Caco-2 (cell line): ENCODE measurements around the gene SFMBT1. TPM values are rescaled to one million over a fixed set of nuclear protein-coding genes. Genes with fewer than 3 reads are reported as not detected.

Source experiments
- BruUV-seq: library from RNA; stranded (reverse); fragments of 400-500 nt; replicated peaks from 2 replicates; lab custom pipeline; 2021; lab: Mats Ljungman, UMichigan
- CTCF ChIA-PET: fragments of 300-600 bp; sonication (Branson Sonifier 250); formaldehyde crosslinking; loops from one replicate; lab custom pipeline; 2022; ENCODE audit warnings: antibody characterized with exemption; lab: Charles Lee
- POLR2A ChIA-PET: fragments of 300-600 bp; sonication (Branson Sonifier 250); formaldehyde crosslinking; loops from one replicate; lab custom pipeline; 2022; ENCODE audit warnings: antibody characterized with exemption; lab: Charles Lee
- DNase-seq, 2 experiments: peaks; one replicate each; pipeline versions ENCODE4 v3.0.0 to v3.0.0-alpha.2; 2020 to 2022
- H3K27me3 ChIP-seq: replicated peaks from 2 replicates; pipeline ENCODE4 v1.6.0; 2011; ENCODE audit warnings: low read length; ENCODE audit not compliant: control insufficient read depth, insufficient read depth
- H3K36me3 ChIP-seq: 2 replicates; pipeline ENCODE4 v1.5.1; 2011; ENCODE audit warnings: low read length; ENCODE audit not compliant: control insufficient read depth, insufficient read depth
- H3K4me1 ChIP-seq: fragments of 250-450 bp; sonication (Bioruptor Pico); 2 replicates; pipeline ENCODE4 v1.5.1; 2020; ENCODE audit warnings: mild to moderate bottlenecking
- H3K4me3 ChIP-seq: 2 replicates; pipeline ENCODE4 v1.5.1; 2011; ENCODE audit warnings: low read depth, mild to moderate bottlenecking, control low read depth, low read length
- H3K9me3 ChIP-seq: fragments of 250-450 bp; sonication (Bioruptor Pico); 2 replicates; pipeline ENCODE4 v1.5.1; 2020; ENCODE audit warnings: mild to moderate bottlenecking, moderate library complexity
- H3K27ac Mint-ChIP-seq: one replicate; pipeline ENCODE4 v1.8.0; 2022; ENCODE audit warnings: mixed read lengths; ENCODE audit not compliant: unreplicated experiment
- H3K27me3 Mint-ChIP-seq: one replicate; pipeline ENCODE4 v1.8.0; 2022; ENCODE audit warnings: mixed read lengths; ENCODE audit not compliant: insufficient read depth, unreplicated experiment
- H3K36me3 Mint-ChIP-seq: one replicate; pipeline ENCODE4 v1.8.0; 2022; ENCODE audit warnings: mild to moderate bottlenecking, mixed read lengths; ENCODE audit not compliant: insufficient read depth, unreplicated experiment
- H3K4me1 Mint-ChIP-seq: one replicate; pipeline ENCODE4 v1.8.0; 2022; ENCODE audit warnings: low read depth, mixed read lengths; ENCODE audit not compliant: unreplicated experiment
- H3K4me3 Mint-ChIP-seq: one replicate; pipeline ENCODE4 v1.8.0; 2022; ENCODE audit warnings: mild to moderate bottlenecking, moderate library complexity, mixed read lengths; ENCODE audit not compliant: unreplicated experiment
- H3K9me3 Mint-ChIP-seq: one replicate; pipeline ENCODE4 v1.8.0; 2022; ENCODE audit warnings: mixed read lengths; ENCODE audit not compliant: unreplicated experiment
- CTCF ChIP-seq, 2 experiments: fragments of 200-600 bp in 1 of 2; IDR thresholded peaks; 1 replicate in 1 of 2; 2 replicates in 1 of 2; pipeline versions ENCODE4 v1.5.1 to v1.8.0; 2011 to 2022; ENCODE audit warnings: antibody characterized with exemption in 1 of 2, control low read depth in 1 of 2, inconsistent platforms in 1 of 2, low read depth in 1 of 2, low read length in 1 of 2, mild to moderate bottlenecking in 1 of 2, moderate library complexity in 1 of 2; ENCODE audit not compliant: insufficient read depth in 1 of 2, severe bottlenecking in 1 of 2, unreplicated experiment in 1 of 2
- intact Hi-C: fragments of 100-400 bp; cut with micrococcal nuclease; formaldehyde crosslinking; loops from one replicate; pipeline ENCODE4 v1.10.0; 2022; ENCODE audit not compliant: unreplicated experiment
- total RNA-seq: library from RNA; stranded (reverse); gene quantifications from 2 replicates; pipeline ENCODE4 v1.2.3, GENCODE V29; 2022

The SFMBT1 gene
- total RNA-seq, 1 experiment from 2014 or later: 45.3 TPM

- no peak overlapping the region for H3K27ac Mint-ChIP-seq
- ChIA-PET CTCF (interaction anchor here (0.5 kb wide), 1 partner anchor 79 kb away, joined by 3 read pairs; no protein-coding TSS in a partner anchor), POLR2A (no interaction called here)
- no peak overlapping the region for H3K4me3 Mint-ChIP-seq
- no TSS peak for BruUV-seq
- Histone ChIP-seq H3K36me3 (no peaks in the 10 kb centered on the region; the same call in 1 of the 2 replicates), H3K4me3 (no peak overlapping the region), H3K9me3 (no peaks in the 10 kb centered on the region), H3K27me3 (no peaks in the 10 kb centered on the region), H3K4me1 (peaks cover 11% of the 10 kb centered on the region)
- H3K4me1 Mint-ChIP-seq: peaks cover 8% of the 10 kb centered on the region
- intact Hi-C loops: no loop called here
- no peaks in the 10 kb centered on the region for H3K27me3 Mint-ChIP-seq
- TF ChIP-seq CTCF (IDR thresholded peaks at IDR 0.05; ENCODE audit: insufficient read depth in 1 of 2, low read depth in 1 of 2, low read length in 1 of 2, severe bottlenecking in 1 of 2, unreplicated experiment in 1 of 2): no peak
- no peaks in the 10 kb centered on the region for H3K9me3 Mint-ChIP-seq
- H3K36me3 Mint-ChIP-seq: no peaks in the 10 kb centered on the region
- DNase-seq: no peak
Measured at GRCh38 chr3:53074761-53075742, 29.2 kb upstream of the SFMBT1 start.

GRCh38 chr3:53074366-53074696 lies 28.5 kb upstream of the SFMBT1 start:
- no peak overlapping the region for H3K4me3 Mint-ChIP-seq
- no peaks in the 10 kb centered on the region for H3K9me3 Mint-ChIP-seq
- no peaks in the 10 kb centered on the region; the same call in 1 of the 2 replicates for H3K36me3 ChIP-seq
- no TSS peak for BruUV-seq
- H3K27ac Mint-ChIP-seq: no peak overlapping the region
- peaks cover 8% of the 10 kb centered on the region for H3K4me1 Mint-ChIP-seq
- POLR2A ChIA-PET: no interaction called here
- no peaks in the 10 kb centered on the region for H3K27me3 Mint-ChIP-seq
- intact Hi-C loops: no loop called here
- H3K27me3 ChIP-seq: no peaks in the 10 kb centered on the region
- H3K9me3 ChIP-seq: no peaks in the 10 kb centered on the region
- no peak for TF ChIP-seq CTCF (IDR thresholded peaks at IDR 0.05; ENCODE audit: insufficient read depth in 1 of 2, low read depth in 1 of 2, low read length in 1 of 2, severe bottlenecking in 1 of 2, unreplicated experiment in 1 of 2)
- H3K4me1 ChIP-seq: peaks cover 11% of the 10 kb centered on the region
- CTCF ChIA-PET: no interaction called here
- no peak for DNase-seq
- no peak overlapping the region for H3K4me3 ChIP-seq
- no peaks in the 10 kb centered on the region for H3K36me3 Mint-ChIP-seq

- BruUV-seq: no TSS peak
- no peaks in the 10 kb centered on the region for H3K9me3 ChIP-seq
- Mint-ChIP-seq H3K27me3 (no peaks in the 10 kb centered on the region), H3K27ac (peak overlapping the region; percentile 50), H3K36me3 (no peaks in the 10 kb centered on the region), H3K4me1 (peaks cover 8% of the 10 kb centered on the region), H3K4me3 (peak overlapping the region; percentile 76), H3K9me3 (no peaks in the 10 kb centered on the region)
- peaks cover 11% of the 10 kb centered on the region for H3K4me1 ChIP-seq
- TF ChIP-seq CTCF (IDR thresholded peaks at IDR 0.05; ENCODE audit: insufficient read depth in 1 of 2, low read depth in 1 of 2, low read length in 1 of 2, severe bottlenecking in 1 of 2, unreplicated experiment in 1 of 2): no peak
- H3K27me3 ChIP-seq: no peaks in the 10 kb centered on the region
- no peaks in the 10 kb centered on the region; the same call in 1 of the 2 replicates for H3K36me3 ChIP-seq
- intact Hi-C loops: no loop called here
- peak overlapping the region; percentile 51 for H3K4me3 ChIP-seq
- ChIA-PET POLR2A (no interaction called here), CTCF (interaction anchor here (0.5 to 0.6 kb wide), 2 partner anchors 151 to 380 kb away, joined by 3 read pairs; no protein-coding TSS in a partner anchor)
- DNase-seq: no peak
Measured at GRCh38 chr3:53073553-53074365, 27.9 kb upstream of the SFMBT1 start.
